Kidney (tissue), 14 donors: ENCODE measurements around the gene RCOR2. TPM values are rescaled to one million over a fixed set of nuclear protein-coding genes. Genes with fewer than 3 reads are reported as not detected.

ENCODE experiments used
- DNase-seq, 5 donors: peaks; one replicate each; pipeline ENCODE4 v3.0.0-alpha.2; 2013 to 2020
- FAIRE-seq: peaks from 2 replicates; lab custom pipeline; 2012; peaks lifted over from hg19 to GRCh38; lab: Jason Lieb, UNC
- H3K27ac ChIP-seq, 2 donors: one replicate each; pipeline ENCODE4 v1.7.0; 2013; ENCODE audit warnings: low read depth in 2 of 2, low read length in 2 of 2, inconsistent platforms in 1 of 2
- H3K27me3 ChIP-seq: one replicate; pipeline ENCODE4 v1.7.1; 2013; ENCODE audit warnings: low read length, inconsistent platforms; ENCODE audit not compliant: control insufficient read depth, insufficient read depth
- H3K36me3 ChIP-seq, 3 donors: one replicate each; pipeline versions ENCODE4 v1.7.0 to v1.7.1; 2013; ENCODE audit warnings: low read length in 3 of 3, control low read depth in 1 of 3, inconsistent platforms in 1 of 3; ENCODE audit not compliant: insufficient read depth in 3 of 3, control insufficient read depth in 2 of 3
- H3K4me1 ChIP-seq, 3 donors: one replicate each; pipeline versions ENCODE4 v1.7.0 to v1.7.1; 2013; ENCODE audit warnings: low read length in 3 of 3, inconsistent platforms in 1 of 3, low read depth in 1 of 3; ENCODE audit not compliant: control insufficient read depth in 2 of 3, insufficient read depth in 2 of 3
- H3K4me3 ChIP-seq, 3 donors: one replicate each; pipeline versions ENCODE4 v1.7.0 to v1.8.1; 2013; ENCODE audit warnings: low read length in 3 of 3, control low read depth in 1 of 3, inconsistent platforms in 1 of 3
- H3K9ac ChIP-seq, 3 donors: one replicate each; pipeline versions ENCODE4 v1.7.0 to v1.7.1; 2013; ENCODE audit warnings: low read length in 3 of 3, control low read depth in 1 of 3, inconsistent platforms in 1 of 3
- H3K9me3 ChIP-seq, 3 donors: one replicate each; pipeline versions ENCODE4 v1.7.0 to v1.7.1; 2013; ENCODE audit warnings: low read length in 3 of 3, control low read depth in 1 of 3, inconsistent platforms in 1 of 3; ENCODE audit not compliant: control insufficient read depth in 2 of 3, insufficient read depth in 1 of 3
- CTCF ChIP-seq: IDR thresholded peaks from 3 replicates; pipeline ENCODE4 v1.5.1; 2012; ENCODE audit warnings: mild to moderate bottlenecking, moderate library complexity, borderline replicate concordance; ENCODE audit not compliant: insufficient read depth; ENCODE audit errors: extremely low read depth
- intact Hi-C: fragments of 100-400 bp; cut with DNase I; formaldehyde crosslinking; loops from one replicate; pipeline ENCODE4 v1.11.1; 2022
- polyA plus RNA-seq: library from polyadenylated mRNA; stranded (reverse); fragments of 350-450 nt; fragmentation: Illumina TruSeq; extraction: RNeasy Lipid Tissue Mini Kit (QIAGEN cat#74804); gene quantifications from one replicate; pipeline ENCODE4 v1.2.3, GENCODE V29; 2014; ENCODE audit warnings: low read depth, low replicate concordance; ENCODE audit not compliant: insufficient read depth
- total RNA-seq: library from RNA; stranded (reverse); fragmentation: NEBNext Ultra II Directional; extraction: Animal tissue kit (Norgen Biotek cat#: 25700); gene quantifications from one replicate; pipeline ENCODE4 v1.2.1, GENCODE V29; 2021
- donor health status: control.
- donor health status: control.
- donor health status: control.
- donor health status: control.
- donor health status: control.
- donor health status: DM: yes; HTN: yes; CAD: no.
- donor health status: Normal renal cell carcinoma (clear cell type).

RCOR2 gene
- total and polyA plus RNA-seq, 2 donors from 2014 or later = 0.76 to 0.86 TPM

GRCh38 chr11:63938479-63939396 is 21.8 kb upstream of the RCOR2 start, which contains the start of gene NAA40:
Gene NAA40, plus strand, starts transcription at chr11:63939002. Its CDS starts 95 bp downstream, at chr11:63939097.
- TF ChIP-seq CTCF = no peak
- H3K27ac ChIP-seq = peak within 1 kb of the TSS; percentile 72
- no peaks in the 10 kb centered on the region for H3K27me3 ChIP-seq
- H3K4me3 ChIP-seq = peak within 1 kb of the TSS; percentile 80 to 82 (median 81)
- intact Hi-C loops = no loop called here
- peaks cover 0 to 13% (median 4%) of the 10 kb centered on the region in 3 donors for H3K4me1 ChIP-seq
- DNase-seq = peak; percentile 97 to 99 (median 98)
- no peaks in the 10 kb centered on the region for H3K36me3 ChIP-seq
- no peak for FAIRE-seq
- peak within 1 kb of the TSS; percentile 55 to 81 (median 68) for H3K9ac ChIP-seq
- no peaks in the 10 kb centered on the region for H3K9me3 ChIP-seq

- intact Hi-C loops = no loop called here
- FAIRE-seq = no peak
- DNase-seq = peak in 4 of 5 donors; percentile 77 to 87 (median 82)
- H3K4me1 ChIP-seq = peaks cover 0 to 13% (median 4%) of the 10 kb centered on the region in 3 donors
- H3K27ac ChIP-seq = peak overlapping the region; percentile 47 to 72
- no peaks in the 10 kb centered on the region for H3K9me3 ChIP-seq
- no peaks in the 10 kb centered on the region for H3K27me3 ChIP-seq
- no peaks in the 10 kb centered on the region for H3K36me3 ChIP-seq
- no peak for TF ChIP-seq CTCF
- peak overlapping the region; percentile 26 to 76 (median 68) for H3K4me3 ChIP-seq
- H3K9ac ChIP-seq = peak overlapping the region in 2 of 3 donors; percentile 33 to 56
Observed at GRCh38 chr11:63937713-63938478, 20.9 kb upstream of the RCOR2 start.

GRCh38 chr11:63933459-63933858 is 16.5 kb upstream of the RCOR2 start:
- Histone ChIP-seq H3K27ac (no peak overlapping the region), H3K9ac (no peak overlapping the region), H3K4me1 (peaks cover 0 to 4% (median 3%) of the 10 kb centered on the region in 3 donors), H3K36me3 (no peaks in the 10 kb centered on the region), H3K9me3 (no peaks in the 10 kb centered on the region), H3K4me3 (no peak overlapping the region), H3K27me3 (no peaks in the 10 kb centered on the region)
- FAIRE-seq (no peak), DNase-seq (no peak)
- TF ChIP-seq CTCF = no peak
- intact Hi-C loops = no loop called here
